Heart left ventricle (tissue), 13 donors: ENCODE measurements around the gene SUSD6.

Source experiments
- POLR2A ChIP-seq, 2 donors: fragments of 450-650 bp; IDR thresholded peaks; one replicate each; pipeline ENCODE4 v1.6.1; 2017; ENCODE audit warnings: antibody characterized with exemption in 2 of 2, mild to moderate bottlenecking in 2 of 2, moderate library complexity in 2 of 2
- TF ChIP-seq, protein P1 (sequence below), 12 donors: fragments of 200-600 bp; sonication (generic) in 4 of 12; IDR thresholded peaks; one replicate each; pipeline versions ENCODE4 v1.5.0 to v1.8.0; 2018 to 2022; ENCODE audit warnings: antibody characterized with exemption in 12 of 12, mild to moderate bottlenecking in 5 of 12
- donor health status: ischemic (EF 13 %, LVEDD 7.1; RV severe dilation, severe dysfunction).
- donor health status: DM: no; HTN: yes; CAD: no.
- donor health status: DM: no; HTN: no; CAD: no.
- donor health status: ischemic (EF 25% LVEDD 6.9; RV normal size, moderate dysfunction).
- donor health status: ischemic (EF 25% LVEDD 5.7; RV mildly dilated, moderate dysfunction).
- donor health status: ischemic (EF 35%, LVEDD 5.7; RV mildly dilated, moderate dysfunction).
- donor health status: nonischemic (EF 11% LVEDD 7.7; RV severe dilation, severe dysfunction).
- donor health status: DM: yes; HTN: yes; CAD: no.
- donor health status: PGD.
- donor health status: ischemic (EF 29% LVEDD 5.4; RV normal size, mild dysfunction).
- donor health status: nonischemic (EF 23%, LVEDD 6.1; RV moderate dilation, normal function).

- TF ChIP-seq POLR2A (IDR thresholded peaks at IDR 0.05), result no peak
- TF ChIP-seq, protein P1, sequence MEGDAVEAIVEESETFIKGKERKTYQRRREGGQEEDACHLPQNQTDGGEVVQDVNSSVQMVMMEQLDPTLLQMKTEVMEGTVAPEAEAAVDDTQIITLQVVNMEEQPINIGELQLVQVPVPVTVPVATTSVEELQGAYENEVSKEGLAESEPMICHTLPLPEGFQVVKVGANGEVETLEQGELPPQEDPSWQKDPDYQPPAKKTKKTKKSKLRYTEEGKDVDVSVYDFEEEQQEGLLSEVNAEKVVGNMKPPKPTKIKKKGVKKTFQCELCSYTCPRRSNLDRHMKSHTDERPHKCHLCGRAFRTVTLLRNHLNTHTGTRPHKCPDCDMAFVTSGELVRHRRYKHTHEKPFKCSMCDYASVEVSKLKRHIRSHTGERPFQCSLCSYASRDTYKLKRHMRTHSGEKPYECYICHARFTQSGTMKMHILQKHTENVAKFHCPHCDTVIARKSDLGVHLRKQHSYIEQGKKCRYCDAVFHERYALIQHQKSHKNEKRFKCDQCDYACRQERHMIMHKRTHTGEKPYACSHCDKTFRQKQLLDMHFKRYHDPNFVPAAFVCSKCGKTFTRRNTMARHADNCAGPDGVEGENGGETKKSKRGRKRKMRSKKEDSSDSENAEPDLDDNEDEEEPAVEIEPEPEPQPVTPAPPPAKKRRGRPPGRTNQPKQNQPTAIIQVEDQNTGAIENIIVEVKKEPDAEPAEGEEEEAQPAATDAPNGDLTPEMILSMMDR (IDR thresholded peaks at IDR 0.05), result no peak
Observed at GRCh38 chr14:69705706-69706105, 94.3 kb downstream of the SUSD6 start.
